T-helper 1 cell treated with Interleukin-12 subunit alpha and Interleukin-12 subunit beta and Interleukin-4 antibody, amounts not matched to agents 30 μg/mL and 1 μg/mL, for 36 hours (primary cell): ENCODE results near the gene WNK1.
"Not testable (repeated sequence)": the region's sequence is repeated elsewhere in the genome, so short reads cannot be mapped to it uniquely, and the experiment has no call there.

ENCODE experiments used
- H3K27ac Mint-ChIP-seq: one replicate; pipeline ENCODE4 v1.8.0; 2021; ENCODE audit warnings: mild to moderate bottlenecking, mixed read lengths
- H3K27me3 Mint-ChIP-seq: one replicate; pipeline ENCODE4 v1.8.0; 2021; ENCODE audit warnings: low read depth, mixed read lengths
- H3K36me3 Mint-ChIP-seq: one replicate; pipeline ENCODE4 v1.8.0; 2021; ENCODE audit warnings: low read depth, mixed read lengths
- H3K4me1 Mint-ChIP-seq: one replicate; pipeline ENCODE4 v1.8.0; 2021; ENCODE audit warnings: low read depth, mixed read lengths
- H3K4me3 Mint-ChIP-seq: one replicate; pipeline ENCODE4 v1.8.0; 2021; ENCODE audit warnings: mild to moderate bottlenecking, moderate library complexity, mixed read lengths
- H3K9me3 Mint-ChIP-seq: one replicate; pipeline ENCODE4 v1.8.0; 2021; ENCODE audit warnings: mixed read lengths

Gene WNK1

DNA sequence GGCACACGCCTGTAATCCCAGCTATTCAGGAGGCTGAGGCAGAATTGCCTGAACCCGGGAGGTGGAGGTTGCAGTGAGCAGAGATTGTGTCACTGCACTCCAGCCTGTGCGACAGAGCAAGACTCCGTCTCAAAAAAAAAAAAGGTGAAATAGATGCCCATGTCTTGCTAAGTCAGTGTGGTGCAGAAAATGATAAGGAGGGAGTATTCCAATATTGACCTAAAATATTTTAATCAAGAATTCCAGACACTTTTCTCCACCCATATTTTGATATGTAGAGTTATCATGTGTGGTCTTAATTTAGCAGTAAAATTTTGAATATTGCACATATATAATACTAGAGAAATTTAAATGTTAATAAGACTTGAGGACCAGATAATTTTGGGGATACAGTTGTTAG is 57.7 kb downstream of the WNK1 start:
- Mint-ChIP-seq H3K9me3 (no peaks in the 10 kb centered on the region), H3K27ac (no peak overlapping the region), H3K36me3 (peaks cover 9% of the 10 kb centered on the region), H3K4me1 (peaks cover 54% of the 10 kb centered on the region), H3K27me3 (no peaks in the 10 kb centered on the region), H3K4me3 (no peak overlapping the region)

GRCh38 chr12:810671-811415 is 58.5 kb downstream of the WNK1 start:
- Mint-ChIP-seq H3K27ac (no peak overlapping the region), H3K4me1 (peaks cover 50% of the 10 kb centered on the region), H3K4me3 (no peak overlapping the region)

GRCh38 chr12:812950-813349 is 60.6 kb downstream of the WNK1 start:
- no peaks in the 10 kb centered on the region for H3K9me3 Mint-ChIP-seq
- no peaks in the 10 kb centered on the region for H3K27me3 Mint-ChIP-seq
- peaks cover 39% of the 10 kb centered on the region for H3K4me1 Mint-ChIP-seq
- H3K36me3 Mint-ChIP-seq: peaks cover 18% of the 10 kb centered on the region
- no peak overlapping the region for H3K27ac Mint-ChIP-seq
- H3K4me3 Mint-ChIP-seq: no peak overlapping the region

More at GRCh38 chr12:810671-811415, 58.5 kb downstream of the WNK1 start:
- no peaks in the 10 kb centered on the region for H3K27me3 Mint-ChIP-seq
- peaks cover 9% of the 10 kb centered on the region for H3K36me3 Mint-ChIP-seq
- no peaks in the 10 kb centered on the region for H3K9me3 Mint-ChIP-seq

DNA sequence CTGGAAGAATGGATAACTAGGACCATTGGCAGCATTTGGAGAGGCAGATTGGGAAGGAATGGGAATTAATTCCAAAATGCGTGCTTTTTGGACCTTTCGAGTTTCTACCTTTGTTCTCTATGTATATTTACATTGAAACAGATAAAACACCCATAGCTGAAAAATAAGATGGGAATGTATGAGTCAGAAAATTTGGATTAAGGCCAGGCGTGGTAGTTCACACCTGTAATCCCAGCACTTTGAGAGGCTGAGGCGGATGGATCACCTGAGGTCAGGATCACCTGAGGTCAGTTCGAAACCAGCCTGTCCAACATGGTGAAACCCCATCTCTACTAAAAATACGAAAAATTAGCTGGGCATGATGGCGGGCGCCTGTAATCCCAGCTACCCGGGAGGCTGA is 65.1 kb downstream of the WNK1 start:
- Mint-ChIP-seq H3K36me3 (peaks cover 36% of the 10 kb centered on the region), H3K4me1 (peaks cover 24% of the 10 kb centered on the region)
- not testable (repeated sequence) for H3K9me3 Mint-ChIP-seq, H3K27ac Mint-ChIP-seq, H3K27me3 Mint-ChIP-seq, H3K4me3 Mint-ChIP-seq

DNA sequence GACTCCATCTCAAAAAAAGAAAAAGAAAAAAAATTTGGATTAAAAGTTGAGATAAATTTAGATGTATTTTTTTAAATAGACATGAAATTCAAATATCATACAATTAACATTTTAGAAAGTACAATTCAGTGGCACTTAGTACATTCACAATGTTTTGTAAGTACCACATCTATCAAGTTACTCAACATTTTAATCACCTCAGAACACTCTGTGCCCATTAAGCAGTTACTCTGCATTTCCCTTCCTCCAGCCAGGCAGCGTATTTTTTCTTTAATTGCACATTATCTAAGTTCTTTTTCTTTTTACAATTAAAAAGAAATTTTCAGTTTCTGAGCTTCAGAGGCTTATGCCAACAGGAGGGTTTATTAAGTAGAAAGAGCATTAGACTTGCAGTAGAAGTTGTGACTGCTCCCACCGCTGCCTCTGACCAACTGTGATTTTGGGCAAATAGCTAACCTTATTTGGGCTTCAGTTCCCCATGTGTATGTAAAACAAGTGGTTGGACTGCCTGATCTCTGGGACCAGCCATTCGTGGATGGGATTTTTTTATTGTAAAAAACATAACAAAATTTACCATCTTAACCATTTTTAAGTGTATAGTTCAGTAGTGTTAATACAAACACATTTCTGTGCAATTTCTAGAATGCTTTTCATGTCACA is 65.7 kb downstream of the WNK1 start:
- Mint-ChIP-seq H3K27me3 (no peaks in the 10 kb centered on the region), H3K36me3 (peaks cover 39% of the 10 kb centered on the region), H3K9me3 (no peaks in the 10 kb centered on the region), H3K4me1 (peaks cover 28% of the 10 kb centered on the region), H3K4me3 (no peak overlapping the region), H3K27ac (no peak overlapping the region)

DNA sequence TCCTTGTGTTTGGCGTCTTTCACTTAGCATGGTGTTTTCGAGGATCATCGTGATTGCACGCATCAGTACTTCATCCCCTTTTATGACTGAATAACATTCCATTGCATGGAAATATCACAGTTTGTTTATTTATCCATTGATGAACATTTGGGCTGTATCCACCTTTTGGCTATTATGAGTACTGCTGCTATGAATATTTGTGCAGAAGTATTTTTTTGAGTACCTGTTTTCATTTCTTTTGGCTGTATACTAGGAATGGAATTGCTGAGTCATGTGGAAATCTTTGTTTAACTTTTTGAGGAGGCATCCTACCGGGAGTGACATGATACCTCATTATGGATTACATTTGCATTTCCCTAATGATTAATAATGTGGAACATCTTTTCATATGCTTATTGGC is 66.4 kb downstream of the WNK1 start:
- Mint-ChIP-seq H3K4me1 (peaks cover 31% of the 10 kb centered on the region), H3K4me3 (no peak overlapping the region), H3K27ac (no peak overlapping the region), H3K9me3 (no peaks in the 10 kb centered on the region), H3K36me3 (peaks cover 40% of the 10 kb centered on the region), H3K27me3 (no peaks in the 10 kb centered on the region)

GRCh38 chr12:820336-820735 is 68.0 kb downstream of the WNK1 start:
- Mint-ChIP-seq H3K9me3 (no peaks in the 10 kb centered on the region), H3K4me1 (peaks cover 31% of the 10 kb centered on the region), H3K27ac (no peak overlapping the region)

DNA sequence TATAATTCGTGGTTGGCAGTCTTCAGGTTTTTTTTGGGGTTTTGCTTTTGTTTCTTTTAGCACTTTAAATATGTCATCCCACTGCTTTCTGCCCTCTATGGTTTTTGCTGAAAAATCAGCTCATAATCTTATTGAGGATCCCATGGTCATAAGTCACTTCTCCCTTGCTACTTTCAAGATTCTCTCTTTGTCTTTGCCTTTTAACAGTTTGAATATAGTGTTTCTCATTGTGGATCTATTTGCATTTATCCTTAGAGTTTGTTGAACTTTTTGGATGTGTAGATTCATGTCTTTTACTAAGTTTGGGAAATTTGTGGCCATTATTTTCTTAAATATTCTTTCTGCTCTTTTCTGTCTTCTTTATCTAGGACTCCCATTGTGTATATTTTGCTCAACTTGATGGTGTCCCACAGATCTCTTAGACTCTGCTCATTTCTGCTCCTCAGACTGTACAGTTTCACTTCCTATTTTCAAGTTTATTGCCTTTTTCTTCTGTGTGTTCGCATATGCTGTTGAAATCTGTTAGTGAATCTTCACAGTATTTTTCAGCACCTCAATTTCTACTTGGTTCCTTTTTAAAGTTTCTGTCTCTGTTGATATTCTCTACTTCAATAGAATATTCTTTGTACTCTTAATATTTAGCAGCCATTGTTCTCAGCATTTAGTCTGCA is 70.8 kb downstream of the WNK1 start:
- Mint-ChIP-seq H3K4me3 (peak overlapping the region; percentile 1), H3K4me1 (peaks cover 29% of the 10 kb centered on the region), H3K27me3 (no peaks in the 10 kb centered on the region), H3K36me3 (peaks cover 27% of the 10 kb centered on the region), H3K9me3 (no peaks in the 10 kb centered on the region), H3K27ac (no peak overlapping the region)

More at GRCh38 chr12:820336-820735, 68.0 kb downstream of the WNK1 start:
- Mint-ChIP-seq H3K36me3 (peaks cover 33% of the 10 kb centered on the region), H3K27me3 (no peaks in the 10 kb centered on the region), H3K4me3 (no peak overlapping the region)

- no peak overlapping the region for H3K4me3 Mint-ChIP-seq
- H3K36me3 Mint-ChIP-seq: peaks cover 27% of the 10 kb centered on the region
- H3K27me3 Mint-ChIP-seq: no peaks in the 10 kb centered on the region
- H3K27ac Mint-ChIP-seq: no peak overlapping the region
- H3K4me1 Mint-ChIP-seq: peaks cover 21% of the 10 kb centered on the region
- H3K9me3 Mint-ChIP-seq: no peaks in the 10 kb centered on the region
These were observed 74.0 kb downstream of the WNK1 start for GRCh38 chr12:826331-826730.

DNA sequence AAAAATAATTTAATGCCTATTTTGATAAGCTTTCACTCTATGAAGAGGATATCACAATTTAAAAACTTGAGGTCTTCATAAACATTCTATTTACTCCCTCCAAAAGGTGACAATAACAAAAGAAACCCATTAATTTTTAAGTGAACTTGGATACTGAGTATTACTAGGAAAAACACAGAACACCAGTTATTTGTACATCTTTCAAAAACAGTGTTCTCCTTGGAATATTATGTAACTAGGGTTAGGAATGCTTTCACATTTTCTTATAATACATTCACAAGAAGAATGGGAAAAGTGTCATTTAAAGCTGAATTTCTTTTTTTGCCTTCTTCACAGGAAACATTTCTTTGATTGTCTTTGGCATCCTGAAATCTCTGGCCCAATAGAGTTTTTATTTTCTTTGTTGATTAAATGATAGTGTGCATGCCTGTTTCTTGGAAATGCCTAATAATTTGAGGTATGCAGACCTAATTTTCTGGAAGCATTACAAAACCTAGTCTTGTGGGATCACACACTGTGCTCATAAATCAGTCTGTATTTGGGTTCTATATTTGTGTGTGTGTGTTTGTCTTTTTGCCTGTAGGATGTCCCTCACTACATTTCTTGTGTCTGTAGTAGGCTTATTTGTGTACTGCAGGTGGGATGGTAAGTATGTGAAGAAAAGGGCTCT is 76.5 kb downstream of the WNK1 start:
- no peaks in the 10 kb centered on the region for H3K27me3 Mint-ChIP-seq
- no peak overlapping the region for H3K27ac Mint-ChIP-seq
- peaks cover 26% of the 10 kb centered on the region for H3K36me3 Mint-ChIP-seq
- H3K9me3 Mint-ChIP-seq: no peaks in the 10 kb centered on the region
- H3K4me1 Mint-ChIP-seq: peaks cover 5% of the 10 kb centered on the region
- no peak overlapping the region for H3K4me3 Mint-ChIP-seq

- Mint-ChIP-seq H3K27ac (no peak overlapping the region), H3K4me3 (no peak overlapping the region), H3K27me3 (no peaks in the 10 kb centered on the region), H3K9me3 (no peaks in the 10 kb centered on the region), H3K36me3 (peaks cover 27% of the 10 kb centered on the region), H3K4me1 (peaks cover 5% of the 10 kb centered on the region)
These were observed 77.9 kb downstream of the WNK1 start for GRCh38 chr12:830111-830867.

- Mint-ChIP-seq H3K9me3 (no peaks in the 10 kb centered on the region), H3K4me3 (no peak overlapping the region), H3K36me3 (peaks cover 21% of the 10 kb centered on the region), H3K27me3 (no peaks in the 10 kb centered on the region), H3K27ac (no peak overlapping the region), H3K4me1 (peaks cover 4% of the 10 kb centered on the region)
These were observed 83.6 kb downstream of the WNK1 start for GRCh38 chr12:835754-836518.

DNA sequence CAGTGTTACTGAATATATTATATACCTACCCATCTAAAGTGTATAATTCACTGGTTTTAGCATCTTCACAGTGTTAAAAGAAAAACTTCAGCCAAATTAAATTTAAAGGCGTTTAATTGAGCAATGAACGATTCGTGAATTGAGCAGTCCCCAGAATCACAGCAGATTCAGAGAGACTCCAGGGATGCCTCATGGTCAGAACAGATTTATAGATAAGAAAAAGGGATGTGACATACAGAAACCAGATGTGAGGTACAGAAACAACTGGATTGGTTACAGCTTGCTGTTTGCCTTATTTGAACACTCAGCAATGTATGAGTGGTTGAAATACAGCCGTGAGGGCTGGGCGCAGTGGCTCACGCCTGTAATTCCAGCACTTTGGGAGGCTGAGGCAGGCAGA is 84.6 kb downstream of the WNK1 start:
- Mint-ChIP-seq H3K36me3 (peaks cover 18% of the 10 kb centered on the region), H3K27me3 (no peaks in the 10 kb centered on the region), H3K4me1 (peaks cover 5% of the 10 kb centered on the region), H3K27ac (no peak overlapping the region), H3K4me3 (no peak overlapping the region), H3K9me3 (no peaks in the 10 kb centered on the region)
